HEK293 (cell line): ENCODE results near the gene MAP2K6.

Experiments used
- CTCF ChIA-PET: fragments of 350-600 bp; formaldehyde crosslinking; extraction: SDS; loops from one replicate; lab custom pipeline; 2021; ENCODE audit warnings: antibody characterized with exemption; lab: Yijun Ruan, JAX
- POLR2A ChIA-PET: fragments of 300-600 bp; formaldehyde crosslinking; extraction: SDS; loops from one replicate; lab custom pipeline; 2020; ENCODE audit warnings: antibody characterized with exemption, inconsistent platforms; lab: Yijun Ruan, JAX
- H3K27ac ChIP-seq: fragments of 200-500 bp; sonication (Bioruptor generic); 2 replicates; pipeline ENCODE4 v1.5.1; 2014; ENCODE audit warnings: low read depth, low read length, control low read depth, inconsistent platforms; ENCODE audit errors: extremely low read depth
- H3K36me3 ChIP-seq, 2 experiments: fragments of 200-500 bp in 1 of 2; sonication (Bioruptor generic) in 1 of 2; 1 replicate in 1 of 2; 2 replicates in 1 of 2; pipeline ENCODE4 v1.5.1; 2014 to 2017; ENCODE audit warnings: inconsistent platforms in 2 of 2, low read length in 2 of 2; ENCODE audit not compliant: control insufficient read depth in 2 of 2, insufficient read depth in 1 of 2
- H3K4me1 ChIP-seq: fragments of 200-500 bp; sonication (Bioruptor generic); 2 replicates; pipeline ENCODE4 v1.5.1; 2014; ENCODE audit warnings: mild to moderate bottlenecking, low read length, inconsistent platforms; ENCODE audit not compliant: control insufficient read depth, insufficient read depth
- H3K4me3 ChIP-seq: 2 replicates; pipeline ENCODE4 v1.5.1; 2011; ENCODE audit warnings: low read depth, mild to moderate bottlenecking, control low read depth, low read length, moderate library complexity
- H3K9me3 ChIP-seq: fragments of 200-500 bp; sonication (Bioruptor generic); 2 replicates; pipeline ENCODE4 v1.5.1; 2014; ENCODE audit warnings: low read depth, low read length, inconsistent platforms; ENCODE audit not compliant: control insufficient read depth, insufficient read depth
- GLI2 ChIP-seq: fragments of 450-650 bp; formaldehyde crosslinking; IDR thresholded peaks from 2 replicates; pipeline ENCODE4; 2017; ENCODE audit warnings: missing biosample characterization, missing genetic modification characterization, low read depth, borderline replicate concordance
- GLIS2 ChIP-seq: fragments of 450-650 bp; formaldehyde crosslinking; IDR thresholded peaks from 2 replicates; pipeline ENCODE4 v1.5.1; 2016; ENCODE audit warnings: missing biosample characterization, missing genetic modification characterization
- SCRT2 ChIP-seq: fragments of 450-650 bp; formaldehyde crosslinking; IDR thresholded peaks from 2 replicates; pipeline ENCODE4 v1.5.1; 2016; ENCODE audit warnings: missing biosample characterization, missing genetic modification characterization
- ZBTB10 ChIP-seq: fragments of 450-650 bp; formaldehyde crosslinking; IDR thresholded peaks from 2 replicates; pipeline ENCODE4 v1.5.1; 2016; ENCODE audit warnings: missing biosample characterization, missing genetic modification characterization
- ZEB2 ChIP-seq: fragments of 450-650 bp; formaldehyde crosslinking; IDR thresholded peaks from 2 replicates; pipeline ENCODE4 v1.5.1; 2016; ENCODE audit warnings: missing biosample characterization, missing genetic modification characterization
- ZFHX2 ChIP-seq: fragments of 450-650 bp; formaldehyde crosslinking; conservative IDR thresholded peaks from 2 replicates; pipeline ENCODE4 v1.5.1; 2016; ENCODE audit warnings: missing biosample characterization, missing genetic modification characterization
- ZNF133 ChIP-seq: fragments of 450-650 bp; formaldehyde crosslinking; IDR thresholded peaks from 2 replicates; pipeline ENCODE4 v1.5.1; 2016; ENCODE audit warnings: missing biosample characterization, missing genetic modification characterization
- ZNF214 ChIP-seq: fragments of 450-650 bp; formaldehyde crosslinking; IDR thresholded peaks from 2 replicates; pipeline ENCODE4 v1.5.1; 2017; ENCODE audit warnings: missing biosample characterization, mild to moderate bottlenecking, missing genetic modification characterization, borderline replicate concordance
- ZNF223 ChIP-seq: fragments of 450-650 bp; formaldehyde crosslinking; IDR thresholded peaks from 2 replicates; pipeline ENCODE4 v1.5.1; 2016; ENCODE audit warnings: missing biosample characterization, missing genetic modification characterization
- ZNF239 ChIP-seq: fragments of 450-650 bp; formaldehyde crosslinking; IDR thresholded peaks from 2 replicates; pipeline ENCODE4 v1.5.1; 2016; ENCODE audit warnings: missing biosample characterization, missing genetic modification characterization
- ZNF280C ChIP-seq: fragments of 450-650 bp; formaldehyde crosslinking; IDR thresholded peaks from 2 replicates; pipeline ENCODE4 v1.5.1; 2016; ENCODE audit warnings: missing biosample characterization, missing genetic modification characterization
- ZNF362 ChIP-seq: fragments of 450-650 bp; formaldehyde crosslinking; IDR thresholded peaks from 2 replicates; pipeline ENCODE4 v1.5.1; 2016; ENCODE audit warnings: missing biosample characterization, missing genetic modification characterization
- ZNF449 ChIP-seq: fragments of 450-650 bp; formaldehyde crosslinking; IDR thresholded peaks from 2 replicates; pipeline ENCODE4 v1.5.1; 2017; ENCODE audit warnings: missing biosample characterization, mild to moderate bottlenecking, missing genetic modification characterization, moderate library complexity
- ZNF560 ChIP-seq: fragments of 450-650 bp; formaldehyde crosslinking; IDR thresholded peaks from 2 replicates; pipeline ENCODE4 v1.5.1; 2017; ENCODE audit warnings: missing biosample characterization, missing genetic modification characterization, borderline replicate concordance
- ZNF664 ChIP-seq: fragments of 450-650 bp; formaldehyde crosslinking; IDR thresholded peaks from 2 replicates; pipeline ENCODE4 v1.5.1; 2016; ENCODE audit warnings: missing biosample characterization, missing genetic modification characterization
- ZNF785 ChIP-seq: fragments of 450-650 bp; formaldehyde crosslinking; IDR thresholded peaks from 2 replicates; pipeline ENCODE4 v1.5.1; 2016; ENCODE audit warnings: missing biosample characterization, missing genetic modification characterization
- ZSCAN23 ChIP-seq: fragments of 450-650 bp; formaldehyde crosslinking; IDR thresholded peaks from 2 replicates; pipeline ENCODE4 v1.5.1; 2016; ENCODE audit warnings: missing biosample characterization, missing genetic modification characterization

The MAP2K6 gene

GRCh38 chr17:69473841-69474831, 59.6 kb downstream of the MAP2K6 start (continued):
- TF ChIP-seq ZBTB10 (tag by site-specific recombination) (no peak), ZNF239 (no peak), ZFHX2 (tag by site-specific recombination) (no peak), GLI2 (tag by site-specific recombination) (no peak), ZNF664 (tag by site-specific recombination) (no peak)
- TF ChIP-seq, all 188 proteins: peak for 0

DNA sequence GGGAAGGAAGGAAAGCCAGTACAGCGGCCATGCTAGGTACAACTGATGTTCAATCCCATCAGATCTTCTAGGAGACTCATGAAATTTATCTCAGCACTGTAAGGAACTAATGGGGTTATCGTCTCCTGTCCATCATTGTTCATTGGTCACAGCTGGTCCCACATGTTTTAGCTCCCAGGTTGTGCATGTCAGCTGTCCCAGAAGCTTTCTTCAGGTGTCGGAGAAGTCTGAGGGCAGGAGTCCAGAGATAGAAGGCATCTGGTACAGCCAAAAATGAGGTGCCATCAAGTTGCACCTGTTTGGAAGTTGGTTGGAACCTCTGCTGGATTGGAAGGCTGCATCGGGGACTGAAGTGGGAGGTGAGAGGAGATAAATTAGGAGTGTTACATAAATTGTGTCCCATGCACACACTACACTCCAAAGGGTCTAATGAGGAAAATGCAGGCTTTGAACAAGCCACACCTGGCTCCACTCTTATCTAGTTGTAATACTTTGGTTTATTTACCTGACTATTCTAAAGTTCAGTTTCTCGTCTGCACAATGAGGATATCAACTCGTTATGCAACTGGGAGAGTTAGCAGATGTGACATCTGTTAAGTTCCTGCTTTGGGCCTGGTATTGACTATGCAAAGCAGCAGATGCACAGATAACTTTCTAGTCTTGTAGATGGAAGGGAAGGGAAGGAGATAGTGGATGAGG, 62.9 kb downstream of the MAP2K6 start:
- Histone ChIP-seq H3K9me3 (no peaks in the 10 kb centered on the region), H3K36me3 (no peaks in the 10 kb centered on the region), H3K27ac (no peak overlapping the region), H3K4me3 (no peak overlapping the region), H3K4me1 (no peaks in the 10 kb centered on the region)
- POLR2A ChIA-PET, result no interaction called here
- TF ChIP-seq ZNF133 (tag by site-specific recombination) (peak; percentile 46; the same call in 1 of the 2 replicates), ZNF280C (tag by site-specific recombination) (no peak)
- CTCF ChIA-PET, result interaction anchor here (0.7 kb wide), 1 partner anchor 47 kb away, joined by 3 read pairs; no protein-coding TSS in a partner anchor

GRCh38 chr17:69477903-69478266, 63.4 kb downstream of the MAP2K6 start:
- H3K27ac ChIP-seq, result no peak overlapping the region
- no peaks in the 10 kb centered on the region for H3K9me3 ChIP-seq
- ChIA-PET CTCF (interaction anchor here (0.6 kb wide), 1 partner anchor 57 kb away, joined by 3 read pairs; no protein-coding TSS in a partner anchor), POLR2A (no interaction called here)
- no peaks in the 10 kb centered on the region for H3K36me3 ChIP-seq
- no peak overlapping the region for H3K4me3 ChIP-seq
- no peaks in the 10 kb centered on the region for H3K4me1 ChIP-seq
- no peak for TF ChIP-seq ZNF239

DNA sequence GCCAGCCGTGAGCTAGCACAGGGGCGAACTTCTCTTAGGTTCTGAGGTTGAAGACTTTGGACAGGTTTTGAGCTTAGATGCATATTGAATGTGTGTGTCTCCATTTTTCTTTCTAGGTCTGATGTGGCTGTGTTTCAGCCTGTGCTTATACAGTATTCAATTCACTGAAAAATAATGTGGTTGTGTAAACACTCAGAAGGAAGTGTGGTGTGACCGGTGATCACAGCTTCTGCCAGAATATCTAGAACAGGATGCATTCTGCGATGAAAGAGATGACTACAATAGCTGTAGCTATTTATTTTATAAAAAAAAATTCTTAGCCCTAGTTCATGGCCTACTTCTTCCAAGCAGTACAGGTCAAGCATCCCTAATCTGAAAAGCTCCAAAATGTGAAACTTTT, 64.4 kb downstream of the MAP2K6 start:
- H3K4me3 ChIP-seq, result no peak overlapping the region
- TF ChIP-seq ZNF785 (no peak), GLIS2 (no peak), SCRT2 (tag by site-specific recombination) (no peak), ZNF449 (no peak), ZNF223 (tag by site-specific recombination) (no peak), ZSCAN23 (tag by site-specific recombination) (no peak), GLI2 (tag by site-specific recombination) (no peak), ZFHX2 (tag by site-specific recombination) (no peak), ZNF560 (tag by site-specific recombination) (no peak), ZNF214 (no peak), ZEB2 (tag by site-specific recombination) (no peak), ZNF239 (no peak), ZNF362 (tag by site-specific recombination) (no peak)
- H3K4me1 ChIP-seq, result no peaks in the 10 kb centered on the region
- H3K9me3 ChIP-seq, result no peaks in the 10 kb centered on the region
- CTCF ChIA-PET, result no interaction called here
- H3K27ac ChIP-seq, result no peak overlapping the region
- H3K36me3 ChIP-seq, result no peaks in the 10 kb centered on the region
- POLR2A ChIA-PET, result no interaction called here
